Karpas-422 (cell line): ENCODE measurements around the gene OCA2. TPM values are rescaled to one million over a fixed set of nuclear protein-coding genes. Genes with fewer than 3 reads are reported as not detected.

Source experiments
- DNase-seq: peaks from one replicate; pipeline ENCODE4 v3.0.0-alpha.2; 2015
- H2AFZ ChIP-seq: fragments of 200-600 bp; sonication (generic); 2 replicates; pipeline ENCODE4 v1.6.1; 2014; ENCODE audit warnings: antibody characterized with exemption, low read length, mixed read lengths
- H3K27ac ChIP-seq: fragments of 200-600 bp; sonication (generic); 2 replicates; pipeline ENCODE4 v1.5.1; 2014; ENCODE audit warnings: mild to moderate bottlenecking, low read length, moderate library complexity
- H3K27me3 ChIP-seq: fragments of 200-600 bp; sonication (generic); 2 replicates; pipeline ENCODE4 v1.6.1; 2014; ENCODE audit warnings: low read length, mixed read lengths
- H3K36me3 ChIP-seq: fragments of 200-600 bp; sonication (generic); 2 replicates; pipeline ENCODE4 v1.6.1; 2014; ENCODE audit warnings: low read length, mixed read lengths; ENCODE audit not compliant: insufficient read depth
- H3K4me1 ChIP-seq: fragments of 200-600 bp; sonication (generic); 2 replicates; pipeline ENCODE4 v1.6.1; 2014; ENCODE audit warnings: mild to moderate bottlenecking, low read length, mixed read lengths
- H3K4me2 ChIP-seq: fragments of 200-600 bp; sonication (generic); 2 replicates; pipeline ENCODE4 v1.6.1; 2014; ENCODE audit warnings: low read length, low read depth, mild to moderate bottlenecking; ENCODE audit not compliant: poor library complexity, severe bottlenecking
- H3K4me3 ChIP-seq: fragments of 200-600 bp; sonication (generic); 2 replicates; pipeline ENCODE4 v1.5.1; 2014; ENCODE audit warnings: mild to moderate bottlenecking, antibody characterized with exemption, low read length, mixed read lengths
- H3K79me2 ChIP-seq: fragments of 200-600 bp; sonication (generic); 2 replicates; pipeline ENCODE4 v1.6.1; 2014; ENCODE audit warnings: mild to moderate bottlenecking, low read length, mixed read lengths
- H3K9ac ChIP-seq: fragments of 200-600 bp; sonication (generic); 2 replicates; pipeline ENCODE4 v1.6.0; 2014; ENCODE audit warnings: low read length
- H3K9me2 ChIP-seq: fragments of 200-600 bp; sonication (generic), shearing (Covaris generic); replicated peaks from 2 replicates; pipeline ENCODE4 v1.6.0; 2014; ENCODE audit warnings: mild to moderate bottlenecking, low read length, moderate library complexity; ENCODE audit not compliant: insufficient read depth
- H3K9me3 ChIP-seq: fragments of 300-700, 200-600 bp; sonication (generic); 2 replicates; pipeline ENCODE4 v1.6.1; 2014; ENCODE audit warnings: low read length, mixed read lengths
- H4K20me1 ChIP-seq: fragments of 200-600 bp; sonication (generic); 2 replicates; pipeline ENCODE4 v1.6.1; 2014; ENCODE audit warnings: mild to moderate bottlenecking, antibody characterized with exemption, low read length, low read depth; ENCODE audit not compliant: insufficient read depth
- total RNA-seq: library from RNA; depleted of rRNA; stranded (reverse); fragments of >200 nt; shearing (Covaris generic); gene quantifications from 2 replicates; pipeline ENCODE4 v1.2.3, GENCODE V29; 2014; ENCODE audit warnings: low replicate concordance

Gene OCA2
- total RNA-seq, 1 experiment from 2014 or later = not detected

GRCh38 chr15:28026221-28026620 lies 72.9 kb downstream of the OCA2 start:
- no peak overlapping the region for H3K9ac ChIP-seq
- H2AFZ ChIP-seq = no peak overlapping the region
- no peaks in the 10 kb centered on the region for H3K9me2 ChIP-seq
- H3K79me2 ChIP-seq = no peaks in the 10 kb centered on the region
- H4K20me1 ChIP-seq = no peaks in the 10 kb centered on the region
- H3K36me3 ChIP-seq = no peaks in the 10 kb centered on the region
- no peak overlapping the region for H3K4me3 ChIP-seq
- no peaks in the 10 kb centered on the region for H3K4me1 ChIP-seq
- no peaks in the 10 kb centered on the region for H3K27me3 ChIP-seq
- DNase-seq = no peak
- no peaks in the 10 kb centered on the region for H3K9me3 ChIP-seq
- no peak overlapping the region for H3K4me2 ChIP-seq
- H3K27ac ChIP-seq = no peak overlapping the region

- no peaks in the 10 kb centered on the region for H3K9me2 ChIP-seq
- H3K79me2 ChIP-seq = no peaks in the 10 kb centered on the region
- H3K4me3 ChIP-seq = no peak overlapping the region
- H3K27me3 ChIP-seq = no peaks in the 10 kb centered on the region
- no peak overlapping the region for H3K4me2 ChIP-seq
- H3K36me3 ChIP-seq = no peaks in the 10 kb centered on the region
- DNase-seq = no peak
- no peaks in the 10 kb centered on the region for H4K20me1 ChIP-seq
- no peaks in the 10 kb centered on the region for H3K9me3 ChIP-seq
- H3K27ac ChIP-seq = no peak overlapping the region
- H3K4me1 ChIP-seq = no peaks in the 10 kb centered on the region
- H2AFZ ChIP-seq = no peak overlapping the region
- no peak overlapping the region for H3K9ac ChIP-seq
Observed at GRCh38 chr15:28025413-28025812, 73.7 kb downstream of the OCA2 start.

GRCh38 chr15:28024889-28025250 lies 74.2 kb downstream of the OCA2 start:
- H3K27me3 ChIP-seq = no peaks in the 10 kb centered on the region
- H3K79me2 ChIP-seq = no peaks in the 10 kb centered on the region
- no peak overlapping the region for H3K27ac ChIP-seq
- H3K4me2 ChIP-seq = no peak overlapping the region
- no peaks in the 10 kb centered on the region for H3K4me1 ChIP-seq
- H2AFZ ChIP-seq = no peak overlapping the region
- no peaks in the 10 kb centered on the region for H4K20me1 ChIP-seq
- no peak for DNase-seq
- H3K9me2 ChIP-seq = no peaks in the 10 kb centered on the region
- no peaks in the 10 kb centered on the region for H3K9me3 ChIP-seq
- H3K4me3 ChIP-seq = no peak overlapping the region
- no peaks in the 10 kb centered on the region for H3K36me3 ChIP-seq
- no peak overlapping the region for H3K9ac ChIP-seq

GRCh38 chr15:28023933-28024888 lies 74.9 kb downstream of the OCA2 start:
- no peak overlapping the region for H3K9ac ChIP-seq
- H2AFZ ChIP-seq = no peak overlapping the region
- DNase-seq = no peak
- no peaks in the 10 kb centered on the region for H3K36me3 ChIP-seq
- no peaks in the 10 kb centered on the region for H3K79me2 ChIP-seq
- no peaks in the 10 kb centered on the region for H3K4me1 ChIP-seq
- no peak overlapping the region for H3K4me3 ChIP-seq
- no peaks in the 10 kb centered on the region for H3K27me3 ChIP-seq
- H4K20me1 ChIP-seq = no peaks in the 10 kb centered on the region
- no peaks in the 10 kb centered on the region for H3K9me2 ChIP-seq
- H3K4me2 ChIP-seq = no peak overlapping the region
- H3K9me3 ChIP-seq = no peaks in the 10 kb centered on the region
- no peak overlapping the region for H3K27ac ChIP-seq

GRCh38 chr15:28023422-28023821 lies 75.7 kb downstream of the OCA2 start:
- no peaks in the 10 kb centered on the region for H3K4me1 ChIP-seq
- H2AFZ ChIP-seq = no peak overlapping the region
- no peaks in the 10 kb centered on the region for H3K9me3 ChIP-seq
- no peak overlapping the region for H3K27ac ChIP-seq
- DNase-seq = no peak
- H4K20me1 ChIP-seq = no peaks in the 10 kb centered on the region
- H3K9ac ChIP-seq = no peak overlapping the region
- H3K36me3 ChIP-seq = no peaks in the 10 kb centered on the region
- no peak overlapping the region for H3K4me3 ChIP-seq
- no peaks in the 10 kb centered on the region for H3K27me3 ChIP-seq
- H3K9me2 ChIP-seq = no peaks in the 10 kb centered on the region
- no peak overlapping the region for H3K4me2 ChIP-seq
- no peaks in the 10 kb centered on the region for H3K79me2 ChIP-seq

GRCh38 chr15:28022961-28023360 lies 76.2 kb downstream of the OCA2 start:
- H3K4me3 ChIP-seq = no peak overlapping the region
- H3K4me1 ChIP-seq = no peaks in the 10 kb centered on the region
- no peaks in the 10 kb centered on the region for H3K36me3 ChIP-seq
- H3K4me2 ChIP-seq = no peak overlapping the region
- no peak overlapping the region for H3K27ac ChIP-seq
- H3K27me3 ChIP-seq = no peaks in the 10 kb centered on the region
- H3K9ac ChIP-seq = no peak overlapping the region
- no peaks in the 10 kb centered on the region for H4K20me1 ChIP-seq
- H3K9me3 ChIP-seq = no peaks in the 10 kb centered on the region
- no peak overlapping the region for H2AFZ ChIP-seq
- no peaks in the 10 kb centered on the region for H3K9me2 ChIP-seq
- H3K79me2 ChIP-seq = no peaks in the 10 kb centered on the region
- peak; percentile 48 for DNase-seq

- Histone ChIP-seq H3K9me3 (no peaks in the 10 kb centered on the region), H3K27me3 (no peaks in the 10 kb centered on the region), H3K9ac (no peak overlapping the region), H3K4me1 (no peaks in the 10 kb centered on the region), H3K4me2 (no peak overlapping the region), H3K4me3 (no peak overlapping the region), H3K27ac (no peak overlapping the region), H3K36me3 (no peaks in the 10 kb centered on the region), H3K9me2 (no peaks in the 10 kb centered on the region), H4K20me1 (no peaks in the 10 kb centered on the region), H3K79me2 (no peaks in the 10 kb centered on the region), H2AFZ (no peak overlapping the region)
- DNase-seq = no peak
Observed at GRCh38 chr15:28022181-28022580, 76.9 kb downstream of the OCA2 start.

- Histone ChIP-seq H3K4me1 (no peaks in the 10 kb centered on the region), H3K27ac (no peak overlapping the region), H3K4me2 (no peak overlapping the region), H2AFZ (no peak overlapping the region), H3K79me2 (no peaks in the 10 kb centered on the region), H3K36me3 (no peaks in the 10 kb centered on the region), H3K9me3 (no peaks in the 10 kb centered on the region), H3K4me3 (no peak overlapping the region), H4K20me1 (no peaks in the 10 kb centered on the region), H3K27me3 (no peaks in the 10 kb centered on the region), H3K9ac (no peak overlapping the region), H3K9me2 (no peaks in the 10 kb centered on the region)
- peak; percentile 57 for DNase-seq
Observed at GRCh38 chr15:28021281-28022039, 77.7 kb downstream of the OCA2 start.
